SK-N-SH (cell line): Measurements from ENCODE around the gene AIP. TPM values are rescaled to one million over a fixed set of nuclear protein-coding genes. Genes with fewer than 3 reads are reported as not detected.

Experiments
- CTCF ChIA-PET: fragments of 300-600, 350-600 bp; formaldehyde crosslinking; extraction: SDS; loops from one replicate; lab custom pipeline; 2021; lab: Yijun Ruan, JAX
- POLR2A ChIA-PET: fragments of 350-600 bp; sonication (Branson Sonifier 250); formaldehyde crosslinking; extraction: SDS; loops from one replicate; lab custom pipeline; 2020; ENCODE audit warnings: antibody characterized with exemption, inconsistent platforms; lab: Yijun Ruan, JAX
- DNase-seq: peaks from one replicate; pipeline ENCODE4 v3.0.0; 2012
- H2AFZ ChIP-seq: fragments of 200-600 bp; sonication (generic); 2 replicates; pipeline ENCODE4 v1.8.1; 2016; ENCODE audit warnings: antibody characterized with exemption, mild to moderate bottlenecking, low read depth
- H3F3A ChIP-seq: fragments of 200-600 bp; sonication (generic); replicated peaks from 2 replicates; pipeline ENCODE3; 2016; ENCODE audit warnings: antibody characterized with exemption, mild to moderate bottlenecking; ENCODE audit not compliant: insufficient read depth
- H3K27ac ChIP-seq, 2 experiments: fragments of 200-500 bp in 1 of 2; fragments of 200-600 bp in 1 of 2; sonication (Bioruptor generic) in 1 of 2; sonication (generic), shearing (Covaris generic) in 1 of 2; 2 replicates each; pipeline versions ENCODE4 v1.5.1 to v1.6.1; 2014 to 2016; ENCODE audit warnings: low read depth in 2 of 2, inconsistent platforms in 1 of 2, low read length in 1 of 2, mild to moderate bottlenecking in 1 of 2, mixed read lengths in 1 of 2
- H3K27me3 ChIP-seq: fragments of 200-600 bp; sonication (generic), shearing (Covaris generic); 2 replicates; pipeline ENCODE4 v1.6.1; 2016; ENCODE audit warnings: mixed run types; ENCODE audit not compliant: insufficient read depth
- H3K36me3 ChIP-seq, 2 experiments: fragments of 200-500 bp in 1 of 2; fragments of 200-600 bp in 1 of 2; sonication (Bioruptor generic) in 1 of 2; sonication (generic) in 1 of 2; replicated peaks in 1 of 2; 2 replicates each; pipeline versions ENCODE3 to v1.5.1; 2014 to 2016; ENCODE audit warnings: low read length in 1 of 2, mild to moderate bottlenecking in 1 of 2; ENCODE audit not compliant: insufficient read depth in 2 of 2, control insufficient read depth in 1 of 2
- H3K4me1 ChIP-seq, 2 experiments: fragments of 200-500 bp in 1 of 2; fragments of 200-600 bp in 1 of 2; sonication (Bioruptor generic) in 1 of 2; sonication (generic), shearing (Covaris generic) in 1 of 2; 2 replicates each; pipeline versions ENCODE4 v1.5.1 to v1.6.1; 2014 to 2016; ENCODE audit warnings: low read depth in 1 of 2, low read length in 1 of 2, mixed run types in 1 of 2; ENCODE audit not compliant: insufficient read depth in 2 of 2, control insufficient read depth in 1 of 2
- H3K4me2 ChIP-seq: fragments of 200-600 bp; sonication (generic), shearing (Covaris generic); 2 replicates; pipeline ENCODE4 v1.6.1; 2017; ENCODE audit warnings: mixed run types
- H3K4me3 ChIP-seq, 2 experiments: fragments of 200-500 bp in 1 of 2; fragments of 200-600 bp in 1 of 2; sonication (Bioruptor generic) in 1 of 2; sonication (generic), shearing (Covaris generic) in 1 of 2; 2 replicates each; pipeline versions ENCODE4 v1.5.1 to v1.8.1; 2014 to 2016; ENCODE audit warnings: low read depth in 2 of 2, inconsistent platforms in 1 of 2, low read length in 1 of 2, mild to moderate bottlenecking in 1 of 2, mixed read lengths in 1 of 2, moderate library complexity in 1 of 2
- H3K79me2 ChIP-seq: fragments of 200-600 bp; sonication (generic); 2 replicates; pipeline ENCODE4 v1.8.1; 2017; ENCODE audit warnings: mild to moderate bottlenecking; ENCODE audit not compliant: insufficient read depth
- H3K9ac ChIP-seq: fragments of 200-600 bp; sonication (generic); 2 replicates; pipeline ENCODE4 v1.6.1; 2017; ENCODE audit warnings: mixed run types
- H3K9me2 ChIP-seq: fragments of 200-600 bp; sonication (generic); 2 replicates; pipeline ENCODE4 v1.6.1; 2017; ENCODE audit warnings: mixed run types
- H3K9me3 ChIP-seq: fragments of 200-600 bp; sonication (generic); 2 replicates; pipeline ENCODE4 v1.6.1; 2017; ENCODE audit warnings: mixed run types, mild to moderate bottlenecking, moderate library complexity
- H4K20me1 ChIP-seq: fragments of 200-600 bp; sonication (generic); 2 replicates; pipeline ENCODE4 v1.6.1; 2017; ENCODE audit warnings: mild to moderate bottlenecking, mixed run types; ENCODE audit not compliant: insufficient read depth
- CHD2 ChIP-seq: fragments of 150-350 bp; IDR thresholded peaks from 2 replicates; pipeline ENCODE4 v1.6.1; 2018; ENCODE audit warnings: low read length; ENCODE audit not compliant: partially characterized antibody
- EP300 ChIP-seq, 2 experiments: IDR thresholded peaks; 2 replicates each; pipeline versions ENCODE4 v1.4.0 to v1.6.1; 2012; ENCODE audit warnings: borderline replicate concordance in 1 of 2, low read depth in 1 of 2, low read length in 1 of 2
- EZH2phosphoT487 ChIP-seq: fragments of 200-600 bp; sonication (generic); IDR thresholded peaks from 2 replicates; pipeline ENCODE4 v1.6.1; 2017; ENCODE audit warnings: low read depth, mixed run types, mild to moderate bottlenecking, antibody characterized with exemption, moderate library complexity, borderline replicate concordance
- FOSL2 ChIP-seq: IDR thresholded peaks from 2 replicates; pipeline ENCODE4 v1.4.0; 2012; ENCODE audit warnings: low read depth, mild to moderate bottlenecking, moderate library complexity, borderline replicate concordance
- FOXM1 ChIP-seq: IDR thresholded peaks from 2 replicates; pipeline ENCODE4 v1.4.0; 2012; ENCODE audit warnings: low read depth, mild to moderate bottlenecking
- GATA2 ChIP-seq: sonication (generic); formaldehyde crosslinking; IDR thresholded peaks from 2 replicates; pipeline ENCODE4 v1.5.0; 2020; ENCODE audit warnings: mild to moderate bottlenecking, missing genetic modification reagents
- MEF2A ChIP-seq: IDR thresholded peaks from 2 replicates; pipeline ENCODE4 v1.4.0; 2012; ENCODE audit warnings: low read depth, borderline replicate concordance
- NRF1 ChIP-seq: IDR thresholded peaks from 2 replicates; pipeline ENCODE4 v1.6.1; 2012; ENCODE audit warnings: low read depth, mild to moderate bottlenecking, low read length
- POLR2AphosphoS5 ChIP-seq: IDR thresholded peaks from 2 replicates; pipeline ENCODE4 v1.6.1; 2012; ENCODE audit warnings: low read depth, low read length
- RAD21 ChIP-seq: IDR thresholded peaks from 2 replicates; pipeline ENCODE4 v1.6.1; 2012; ENCODE audit warnings: mild to moderate bottlenecking, low read length
- RXRA ChIP-seq: IDR thresholded peaks from 2 replicates; pipeline ENCODE4 v1.4.0; 2012; ENCODE audit warnings: low read depth, mild to moderate bottlenecking, borderline replicate concordance
- SMC3 ChIP-seq: IDR thresholded peaks from 2 replicates; pipeline ENCODE4 v1.6.1; 2012; ENCODE audit warnings: low read depth, low read length, improper control_type of control experiment
- TEAD4 ChIP-seq: IDR thresholded peaks from 2 replicates; pipeline ENCODE4 v1.4.0; 2012; ENCODE audit warnings: mild to moderate bottlenecking, borderline replicate concordance; ENCODE audit not compliant: insufficient read depth
- WGBS: methylation state at CpG from one replicate; pipeline ENCODE4 v1.1.6; 2017; ENCODE audit warnings: low lambda C conversion rate; 5-methylcytosine and 5-hydroxymethylcytosine counted together
- polyA plus RNA-seq, 3 experiments: library from polyadenylated mRNA; depleted of rRNA; stranded (reverse); fragments of >200 nt; gene quantifications; 2 replicates each; pipeline ENCODE4 v1.2.3, GENCODE V29; 2012
- TF ChIP-seq, protein P1 (sequence below): fragments of 200-600 bp; sonication (generic); IDR thresholded peaks from 2 replicates; pipeline ENCODE4 v1.6.1; 2017; ENCODE audit warnings: antibody characterized with exemption, mild to moderate bottlenecking, moderate library complexity
- TF ChIP-seq, protein P2 (sequence below): IDR thresholded peaks from 2 replicates; pipeline ENCODE4 v1.4.0; 2012; ENCODE audit warnings: low read depth, borderline replicate concordance
- TF ChIP-seq, protein P3 (sequence below): fragments of 150-350 bp; IDR thresholded peaks from 2 replicates; pipeline ENCODE4 v1.6.1; 2017; ENCODE audit warnings: antibody characterized with exemption, low read length, low read depth, borderline replicate concordance
- TF ChIP-seq, protein P4 (sequence below): fragments of 150-350 bp; IDR thresholded peaks from 2 replicates; pipeline ENCODE4 v1.6.1; 2016; ENCODE audit warnings: mild to moderate bottlenecking, low read depth, low read length
- TF ChIP-seq, protein P5 (sequence below): IDR thresholded peaks from 2 replicates; pipeline ENCODE4 v1.4.0; 2012; ENCODE audit warnings: low read depth
- TF ChIP-seq, protein P6 (sequence below): IDR thresholded peaks from 2 replicates; pipeline ENCODE4; 2012

Gene AIP
- polyA plus RNA-seq, 1 of the 3 experiments (the other 2 are of a cell fraction) = 207 TPM

DNA sequence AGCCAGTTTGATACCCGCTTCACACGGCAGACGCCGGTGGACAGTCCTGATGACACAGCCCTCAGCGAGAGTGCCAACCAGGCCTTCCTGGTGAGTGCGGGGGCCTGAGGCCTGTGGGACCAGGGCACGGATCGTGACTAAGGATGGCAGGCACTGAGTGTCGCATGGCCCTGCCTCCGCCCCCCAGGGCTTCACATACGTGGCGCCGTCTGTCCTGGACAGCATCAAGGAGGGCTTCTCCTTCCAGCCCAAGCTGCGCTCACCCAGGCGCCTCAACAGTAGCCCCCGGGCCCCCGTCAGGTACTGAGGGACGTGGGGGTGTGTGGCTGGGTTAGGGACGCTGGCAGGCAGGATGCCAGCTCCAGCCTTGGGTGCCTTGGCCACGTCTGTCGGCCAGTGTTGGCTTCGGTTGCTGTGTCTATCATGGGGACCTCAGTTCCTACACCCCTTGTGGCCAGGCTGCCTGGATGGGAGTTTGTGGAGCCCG, 48.4 kb upstream of the AIP start:
- Histone ChIP-seq H4K20me1 (no peaks in the 10 kb centered on the region), H3K4me2 (no peak overlapping the region), H3F3A (no peaks in the 10 kb centered on the region), H3K9me2 (no peaks in the 10 kb centered on the region), H3K79me2 (peaks cover 16% of the 10 kb centered on the region), H3K4me1 (peaks cover 0 to under 1% of the 10 kb centered on the region in 2 experiments; a peak in 1 of 4 replicates), H3K27me3 (no peaks in the 10 kb centered on the region), H3K27ac (no peak overlapping the region), H2AFZ (no peak overlapping the region), H3K9me3 (no peaks in the 10 kb centered on the region), H3K36me3 (peaks cover 3 to 43% of the 10 kb centered on the region in 2 experiments), H3K9ac (no peak overlapping the region), H3K4me3 (no peak overlapping the region)
- TF ChIP-seq FOXM1 (no peak), EP300 (IDR thresholded peaks at IDR 0.05; ENCODE audit: borderline replicate concordance in 1 of 2, low read depth in 1 of 2, low read length in 1 of 2) (no peak), GATA2 (no peak), RXRA (no peak), NRF1 (no peak), SMC3 (no peak), CHD2 (no peak), EZH2phosphoT487 (no peak), TEAD4 (no peak), FOSL2 (no peak), POLR2AphosphoS5 (no peak), MEF2A (no peak), RAD21 (no peak)
- TF ChIP-seq, protein P1, sequence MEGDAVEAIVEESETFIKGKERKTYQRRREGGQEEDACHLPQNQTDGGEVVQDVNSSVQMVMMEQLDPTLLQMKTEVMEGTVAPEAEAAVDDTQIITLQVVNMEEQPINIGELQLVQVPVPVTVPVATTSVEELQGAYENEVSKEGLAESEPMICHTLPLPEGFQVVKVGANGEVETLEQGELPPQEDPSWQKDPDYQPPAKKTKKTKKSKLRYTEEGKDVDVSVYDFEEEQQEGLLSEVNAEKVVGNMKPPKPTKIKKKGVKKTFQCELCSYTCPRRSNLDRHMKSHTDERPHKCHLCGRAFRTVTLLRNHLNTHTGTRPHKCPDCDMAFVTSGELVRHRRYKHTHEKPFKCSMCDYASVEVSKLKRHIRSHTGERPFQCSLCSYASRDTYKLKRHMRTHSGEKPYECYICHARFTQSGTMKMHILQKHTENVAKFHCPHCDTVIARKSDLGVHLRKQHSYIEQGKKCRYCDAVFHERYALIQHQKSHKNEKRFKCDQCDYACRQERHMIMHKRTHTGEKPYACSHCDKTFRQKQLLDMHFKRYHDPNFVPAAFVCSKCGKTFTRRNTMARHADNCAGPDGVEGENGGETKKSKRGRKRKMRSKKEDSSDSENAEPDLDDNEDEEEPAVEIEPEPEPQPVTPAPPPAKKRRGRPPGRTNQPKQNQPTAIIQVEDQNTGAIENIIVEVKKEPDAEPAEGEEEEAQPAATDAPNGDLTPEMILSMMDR = no peak
- TF ChIP-seq, protein P2, sequence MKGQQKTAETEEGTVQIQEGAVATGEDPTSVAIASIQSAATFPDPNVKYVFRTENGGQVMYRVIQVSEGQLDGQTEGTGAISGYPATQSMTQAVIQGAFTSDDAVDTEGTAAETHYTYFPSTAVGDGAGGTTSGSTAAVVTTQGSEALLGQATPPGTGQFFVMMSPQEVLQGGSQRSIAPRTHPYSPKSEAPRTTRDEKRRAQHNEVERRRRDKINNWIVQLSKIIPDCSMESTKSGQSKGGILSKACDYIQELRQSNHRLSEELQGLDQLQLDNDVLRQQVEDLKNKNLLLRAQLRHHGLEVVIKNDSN = no peak
- TF ChIP-seq, protein P3, sequence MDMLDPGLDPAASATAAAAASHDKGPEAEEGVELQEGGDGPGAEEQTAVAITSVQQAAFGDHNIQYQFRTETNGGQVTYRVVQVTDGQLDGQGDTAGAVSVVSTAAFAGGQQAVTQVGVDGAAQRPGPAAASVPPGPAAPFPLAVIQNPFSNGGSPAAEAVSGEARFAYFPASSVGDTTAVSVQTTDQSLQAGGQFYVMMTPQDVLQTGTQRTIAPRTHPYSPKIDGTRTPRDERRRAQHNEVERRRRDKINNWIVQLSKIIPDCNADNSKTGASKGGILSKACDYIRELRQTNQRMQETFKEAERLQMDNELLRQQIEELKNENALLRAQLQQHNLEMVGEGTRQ = no peak
- TF ChIP-seq, protein P4, sequence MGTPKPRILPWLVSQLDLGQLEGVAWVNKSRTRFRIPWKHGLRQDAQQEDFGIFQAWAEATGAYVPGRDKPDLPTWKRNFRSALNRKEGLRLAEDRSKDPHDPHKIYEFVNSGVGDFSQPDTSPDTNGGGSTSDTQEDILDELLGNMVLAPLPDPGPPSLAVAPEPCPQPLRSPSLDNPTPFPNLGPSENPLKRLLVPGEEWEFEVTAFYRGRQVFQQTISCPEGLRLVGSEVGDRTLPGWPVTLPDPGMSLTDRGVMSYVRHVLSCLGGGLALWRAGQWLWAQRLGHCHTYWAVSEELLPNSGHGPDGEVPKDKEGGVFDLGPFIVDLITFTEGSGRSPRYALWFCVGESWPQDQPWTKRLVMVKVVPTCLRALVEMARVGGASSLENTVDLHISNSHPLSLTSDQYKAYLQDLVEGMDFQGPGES = no peak
- TF ChIP-seq, protein P5, sequence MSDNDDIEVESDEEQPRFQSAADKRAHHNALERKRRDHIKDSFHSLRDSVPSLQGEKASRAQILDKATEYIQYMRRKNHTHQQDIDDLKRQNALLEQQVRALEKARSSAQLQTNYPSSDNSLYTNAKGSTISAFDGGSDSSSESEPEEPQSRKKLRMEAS = no peak
- TF ChIP-seq, protein P6, sequence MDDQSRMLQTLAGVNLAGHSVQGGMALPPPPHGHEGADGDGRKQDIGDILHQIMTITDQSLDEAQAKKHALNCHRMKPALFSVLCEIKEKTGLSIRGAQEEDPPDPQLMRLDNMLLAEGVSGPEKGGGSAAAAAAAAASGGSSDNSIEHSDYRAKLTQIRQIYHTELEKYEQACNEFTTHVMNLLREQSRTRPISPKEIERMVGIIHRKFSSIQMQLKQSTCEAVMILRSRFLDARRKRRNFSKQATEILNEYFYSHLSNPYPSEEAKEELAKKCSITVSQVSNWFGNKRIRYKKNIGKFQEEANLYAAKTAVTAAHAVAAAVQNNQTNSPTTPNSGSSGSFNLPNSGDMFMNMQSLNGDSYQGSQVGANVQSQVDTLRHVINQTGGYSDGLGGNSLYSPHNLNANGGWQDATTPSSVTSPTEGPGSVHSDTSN = no peak
- POLR2A ChIA-PET = no interaction called here
- DNase-seq = no peak
- CTCF ChIA-PET = no interaction called here
- 100% methylated on average over 2 of the region's 23 CpGs for WGBS
